GM19438 (cell line): Measurements from ENCODE around the gene TPPP2.

Source experiments
- ATAC-seq: cut with Tn5 transposase; IDR thresholded peaks from one replicate; pipeline ENCODE4 v1.9.1; 2021; ENCODE audit warnings: low read depth; ENCODE audit not compliant: unreplicated experiment

TPPP2 gene

DNA sequence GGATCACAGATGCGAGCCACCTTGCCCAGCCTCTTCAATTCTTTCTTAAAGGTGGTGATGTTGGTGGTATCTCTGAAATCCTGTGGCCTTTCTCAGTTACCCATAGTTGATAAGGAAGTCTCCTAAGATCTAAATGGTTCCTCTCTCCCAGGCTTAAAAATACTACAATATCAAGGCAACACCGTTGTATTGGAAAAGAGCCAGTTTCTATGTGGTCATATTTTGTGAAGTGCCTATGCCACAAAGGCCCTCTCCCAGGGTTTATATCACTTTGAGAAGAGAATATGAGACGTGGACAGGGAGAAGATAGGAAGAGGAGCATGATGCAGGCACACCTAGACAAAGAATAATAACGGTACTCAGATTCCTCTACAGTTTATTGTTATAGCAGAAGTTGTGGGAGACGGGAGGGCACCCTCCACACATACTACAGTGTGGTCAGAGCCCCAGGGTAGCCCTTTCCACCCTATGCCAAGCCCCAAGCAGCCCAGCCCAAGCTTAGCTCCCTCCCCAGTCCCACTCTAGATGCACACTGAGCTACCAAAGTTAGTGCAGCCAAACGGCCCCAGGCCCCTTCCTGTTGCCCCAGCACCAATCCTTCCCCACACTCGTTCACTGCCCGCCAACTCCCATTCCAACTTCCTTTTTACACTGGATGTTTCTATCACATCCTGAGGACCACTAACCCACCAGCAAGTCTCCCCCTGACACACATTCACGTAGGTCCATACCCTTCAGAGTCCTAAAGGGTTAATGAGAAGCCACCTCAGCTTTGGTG lies 13.4 kb upstream of the TPPP2 start:
- ATAC-seq, result no peak

DNA sequence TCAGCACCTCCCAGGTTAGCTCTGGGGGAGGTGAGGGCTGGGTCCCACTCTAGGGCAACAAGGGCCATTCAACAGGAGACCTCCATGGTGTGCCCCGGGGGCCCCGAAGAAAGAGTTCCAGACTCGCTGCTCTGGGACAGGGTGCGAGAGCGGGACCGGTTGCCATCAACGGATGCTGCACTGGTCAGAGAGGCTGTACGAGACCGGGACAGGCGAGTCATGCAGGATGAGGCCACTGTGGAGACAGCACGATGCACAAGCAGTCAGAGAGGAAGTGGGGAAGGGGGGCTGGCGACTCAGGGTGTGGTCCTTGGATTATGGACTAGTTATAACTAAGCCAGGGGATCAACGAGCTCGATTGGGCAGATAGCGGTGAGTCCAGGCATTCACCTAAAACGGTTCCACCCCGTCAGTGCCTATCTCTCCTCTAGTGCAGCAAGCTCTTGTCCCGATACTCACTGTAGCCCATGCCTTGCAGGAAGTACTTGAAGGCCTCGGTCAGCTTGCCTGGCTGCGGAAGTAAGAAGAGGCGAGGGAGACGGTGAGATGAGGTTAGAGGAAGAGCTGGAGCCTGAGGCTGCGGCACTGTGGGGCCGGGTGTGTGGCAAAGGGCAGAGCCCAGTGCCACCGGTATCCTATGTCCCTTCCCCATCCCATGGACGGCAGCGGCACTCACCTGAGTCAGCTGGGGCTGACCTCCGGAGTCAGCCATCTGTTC lies 12.3 kb upstream of the TPPP2 start:
- ATAC-seq, result no peak

GRCh38 chr14:21018286-21018685 lies 11.7 kb upstream of the TPPP2 start:
- ATAC-seq, result no peak

- no peak for ATAC-seq
These were observed 11.2 kb upstream of the TPPP2 start for GRCh38 chr14:21018781-21019180.

DNA sequence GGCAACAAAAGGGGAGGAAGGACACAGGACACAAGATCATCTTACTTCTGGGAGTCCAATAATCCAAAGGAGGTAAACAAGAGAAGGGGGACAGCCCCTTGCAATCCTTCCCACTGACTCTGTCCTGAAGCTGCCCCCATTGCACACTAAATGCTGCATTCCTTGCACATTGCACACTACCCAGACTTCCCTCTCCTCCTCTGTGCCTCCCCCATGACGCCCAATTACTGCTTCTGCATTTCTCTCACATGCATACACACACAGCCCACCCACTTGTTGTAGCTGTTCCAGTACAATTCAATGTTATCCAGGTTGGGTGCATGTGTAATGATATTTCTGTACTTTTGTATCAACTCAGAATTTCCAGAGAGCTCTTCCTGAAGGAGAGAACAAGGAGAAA lies 10.7 kb upstream of the TPPP2 start:
- no peak for ATAC-seq

GRCh38 chr14:21020977-21021545 lies 9.0 kb upstream of the TPPP2 start:
- no peak for ATAC-seq

- no peak for ATAC-seq
These were observed 7.3 kb upstream of the TPPP2 start for GRCh38 chr14:21022686-21023085.

DNA sequence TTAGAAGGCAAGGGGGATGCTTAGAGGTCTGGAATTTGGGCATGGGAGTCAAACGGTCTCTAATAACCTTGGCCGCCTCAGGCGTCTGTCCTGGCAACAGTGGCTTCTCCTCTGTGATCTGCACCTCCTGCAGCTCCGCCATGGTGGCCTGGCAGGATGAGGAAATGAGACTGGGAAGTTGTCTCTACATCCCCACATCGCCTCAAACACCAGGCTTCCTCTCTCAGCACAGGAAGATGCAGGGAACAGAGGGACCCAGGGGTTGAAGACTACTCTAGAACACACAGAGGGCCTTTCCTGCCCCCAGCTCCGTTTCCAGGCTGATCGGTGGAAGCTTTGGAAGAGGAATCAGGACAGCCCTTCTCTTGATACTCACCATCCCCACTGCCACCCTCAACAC lies 6.8 kb upstream of the TPPP2 start:
- ATAC-seq, result no peak

DNA sequence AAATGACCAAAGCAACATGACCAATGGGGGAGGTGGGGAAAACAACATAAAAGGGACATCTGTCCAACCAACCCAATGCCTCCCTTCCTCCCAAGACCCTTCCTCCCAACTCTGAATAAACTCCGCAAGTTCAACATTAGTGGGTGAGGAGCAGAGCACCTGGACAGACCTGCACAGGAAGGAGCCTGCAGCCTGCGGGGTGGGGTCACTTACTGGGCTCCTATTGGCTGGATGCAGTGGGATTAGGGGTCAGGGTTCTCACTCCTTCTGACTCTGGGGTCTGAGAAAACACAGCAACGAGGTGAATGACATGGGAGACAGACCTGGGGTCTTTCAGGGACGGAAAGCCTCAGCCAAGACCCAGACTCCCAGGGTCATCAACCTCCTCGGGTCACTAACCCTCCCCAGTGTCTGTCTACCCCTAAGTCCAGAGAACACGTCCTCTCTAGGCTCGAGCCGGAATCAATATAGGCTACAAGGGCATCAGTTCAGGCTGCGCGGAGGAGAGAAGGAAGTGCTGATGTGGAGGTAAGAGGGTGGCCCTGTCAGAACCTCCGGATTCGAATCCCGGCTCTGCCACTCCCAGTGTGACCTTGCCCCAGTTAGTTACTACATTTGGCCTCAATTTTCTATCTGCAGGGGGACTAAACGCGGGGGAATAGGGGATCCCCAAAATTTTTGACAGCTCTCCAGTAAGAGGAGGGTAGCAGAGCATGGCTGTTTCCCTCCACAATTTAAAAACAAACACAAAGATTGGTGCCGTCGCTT lies 6.0 kb upstream of the TPPP2 start:
- ATAC-seq, result no peak

DNA sequence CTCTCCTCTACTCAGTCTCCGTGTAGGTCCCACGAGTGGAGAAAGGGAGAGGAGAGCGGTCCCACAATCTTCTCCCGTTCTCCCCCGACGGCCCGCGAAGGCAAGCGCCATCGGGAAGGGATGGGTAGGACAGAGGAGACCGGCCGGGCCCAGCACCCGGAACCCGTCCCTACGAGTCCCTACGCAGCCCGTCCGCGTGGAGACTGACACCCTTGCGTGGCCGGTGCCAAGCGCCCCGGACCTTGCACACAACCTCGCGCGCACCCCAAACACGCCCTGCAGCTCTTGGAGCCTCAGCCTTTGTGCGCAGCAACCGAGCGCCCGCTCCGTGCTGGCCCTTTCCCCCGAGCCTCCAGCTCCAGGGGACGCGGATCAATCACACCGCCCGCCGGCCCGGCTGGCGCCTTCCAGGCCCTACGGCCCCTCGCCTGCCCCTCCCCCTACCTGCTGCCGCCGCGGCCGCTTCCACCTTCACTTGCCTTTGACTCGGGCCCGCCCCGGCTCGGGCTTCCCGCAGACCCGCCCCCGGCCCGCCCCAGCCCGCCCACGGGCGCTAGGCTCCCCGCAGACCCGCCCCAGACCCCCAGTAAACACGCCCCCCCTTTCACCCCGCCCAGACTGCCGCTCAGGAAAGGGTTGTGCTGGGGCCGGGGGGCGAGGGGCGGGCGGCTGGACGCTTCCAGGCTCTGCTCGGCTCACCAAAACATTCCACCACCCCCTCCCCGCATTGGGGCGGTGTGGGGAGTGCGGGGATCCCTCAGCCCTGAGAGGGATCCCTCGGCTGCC lies 5.2 kb upstream of the TPPP2 start, which contains the start of gene NDRG2:
NDRG2 (minus strand) TSS at position 477 of the 786 bp plus-strand sequence. CDS start 1,746 bp downstream, outside the sequence.
- ATAC-seq, result no peak

DNA sequence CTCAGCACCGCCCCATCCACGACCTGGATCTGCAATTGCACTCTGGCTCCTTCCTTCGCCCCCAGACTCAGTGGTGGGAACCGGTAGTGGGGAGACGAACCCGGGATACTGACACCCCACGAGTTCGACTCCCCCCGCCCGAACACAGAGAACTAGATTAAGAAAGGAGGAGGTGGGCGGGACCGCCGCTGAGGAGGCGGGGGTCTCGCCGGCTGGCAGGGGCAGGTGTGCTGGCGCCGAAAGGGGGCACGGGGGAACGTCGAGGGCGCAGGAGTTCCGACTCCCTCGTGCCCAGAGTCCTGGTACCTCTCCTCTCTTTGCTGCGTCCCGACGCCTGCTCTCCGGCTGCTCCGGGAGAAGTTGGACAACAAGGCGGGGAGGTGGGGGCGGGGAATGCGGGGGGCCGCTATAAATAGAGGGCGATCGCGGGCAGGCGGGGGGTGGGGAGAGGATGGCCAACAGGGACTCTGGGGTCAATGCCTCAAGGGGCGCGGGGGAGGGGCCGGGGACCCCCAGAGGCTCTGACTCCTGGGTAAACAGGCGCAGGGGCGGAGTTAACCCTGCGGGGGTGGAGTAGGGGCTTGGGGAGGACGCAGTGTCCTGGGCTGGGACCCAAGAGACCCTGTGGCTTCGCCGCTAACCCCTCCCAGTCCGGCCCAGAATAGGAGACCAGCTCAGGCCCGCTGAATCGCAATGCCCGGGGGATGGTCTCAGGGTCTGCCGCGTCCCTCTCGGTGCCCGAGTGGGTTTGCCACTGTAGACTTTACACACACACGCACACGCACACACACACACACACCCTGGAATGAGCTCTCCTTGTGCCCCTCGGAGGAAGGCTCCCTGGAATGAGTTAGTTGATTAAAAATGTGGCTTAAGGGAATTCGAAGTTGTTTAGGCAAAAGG lies 4.4 kb upstream of the TPPP2 start:
- ATAC-seq, result no peak

- ATAC-seq, result no peak
These were observed 3.6 kb upstream of the TPPP2 start for GRCh38 chr14:21026274-21026987.

DNA sequence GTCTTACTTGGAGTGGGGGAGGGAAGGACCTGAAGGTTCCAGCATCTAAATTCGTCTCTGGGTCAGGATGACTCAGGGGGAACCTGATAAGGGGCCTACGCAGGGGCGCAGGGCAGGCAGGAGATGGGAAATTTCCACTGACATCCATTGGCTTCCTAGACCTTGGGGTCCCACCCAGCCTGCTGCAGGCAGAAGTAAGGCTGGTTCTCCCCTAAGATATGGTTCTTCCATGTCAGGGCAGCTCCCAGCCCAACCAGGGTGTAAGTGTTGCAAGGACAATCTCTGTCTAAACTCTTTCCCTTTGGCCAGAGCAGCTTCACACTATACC lies 3.1 kb upstream of the TPPP2 start:
- no peak for ATAC-seq

- no peak for ATAC-seq
These were observed 514 bp downstream of the TPPP2 start for GRCh38 chr14:21030531-21030930.

- no peak for ATAC-seq
These were observed 2.5 kb downstream of the TPPP2 start for GRCh38 chr14:21032326-21033132.

DNA sequence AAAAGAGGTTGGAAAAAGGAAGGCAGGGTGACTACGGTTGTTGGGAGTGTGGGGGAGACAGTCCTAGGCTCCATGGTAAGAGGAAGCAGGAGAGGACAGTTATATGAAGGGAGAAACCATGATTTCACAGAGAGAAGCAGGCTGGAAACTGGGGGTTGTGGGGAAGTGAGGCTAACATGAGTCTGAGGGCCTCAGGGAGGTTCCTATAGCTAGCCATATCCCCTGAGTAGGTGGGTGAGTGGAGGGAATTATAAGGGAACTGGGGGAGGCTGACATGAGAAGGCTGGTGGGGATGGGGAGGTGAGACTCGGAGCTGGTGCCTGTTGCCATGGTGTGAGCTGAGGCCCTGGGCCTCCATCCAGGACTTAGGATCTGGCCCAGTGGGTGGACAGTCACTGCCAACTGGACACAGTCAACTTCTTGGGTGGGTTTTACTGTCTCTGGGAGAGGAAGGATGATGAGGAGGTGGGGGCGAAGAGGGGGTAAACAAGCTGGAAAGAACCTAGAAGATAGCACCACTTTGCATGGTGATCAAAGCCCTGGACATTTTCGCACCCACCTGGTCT lies 3.2 kb downstream of the TPPP2 start:
- ATAC-seq, result no peak

DNA sequence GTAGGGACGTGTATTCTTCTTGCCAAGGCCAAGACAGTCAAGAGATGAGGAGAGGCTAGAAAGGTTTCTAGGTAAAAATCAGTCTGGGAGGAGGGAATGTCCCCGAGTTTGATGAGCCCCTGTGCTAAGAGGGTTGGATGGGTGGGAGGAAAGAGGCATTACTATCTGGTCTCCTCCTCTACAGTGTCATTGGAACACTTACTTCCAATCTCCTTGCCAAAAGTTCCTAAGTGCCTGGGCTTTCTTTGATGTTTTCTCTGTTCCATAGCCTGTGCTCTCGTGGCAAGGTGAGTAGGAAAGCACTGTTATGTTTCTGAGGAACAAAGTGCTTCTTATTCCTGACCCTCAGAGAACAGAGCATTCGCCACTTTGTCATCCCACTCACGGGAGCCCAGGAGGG lies 4.7 kb downstream of the TPPP2 start, which contains the start of gene RNASE13:
RNASE13 (minus strand) TSS at position 101 of the 400 bp plus-strand sequence. CDS start 519 bp downstream, outside the sequence.
- no peak for ATAC-seq
